Right ventricle myocardium inferior (tissue), 1 donor: Measurements from ENCODE around the gene THADA. TPM values are rescaled to one million over a fixed set of nuclear protein-coding genes. Genes with fewer than 3 reads are reported as not detected.
A peak's percentile ranks its signal among the peaks of the same experiment; 100 is the strongest.

ENCODE experiments used
- ATAC-seq: fragments of 200-7000 bp; cut with Tn5 transposase; one replicate; pipeline ENCODE4 v1.9.1; 2020; ENCODE audit warnings: mild to moderate bottlenecking, moderate library complexity
- DNase-seq: peaks from one replicate; pipeline ENCODE4 v3.0.0; 2021; ENCODE audit errors: missing footprints
- intact Hi-C: fragments of 100-400 bp; cut with DNase I; formaldehyde crosslinking; loops from one replicate; pipeline ENCODE4 v1.11.0; 2022
- total RNA-seq: library from RNA; stranded (reverse); fragmentation: NEBNext Ultra II Directional; extraction: Animal tissue kit (Norgen Biotek cat#: 25700); gene quantifications from one replicate; pipeline ENCODE4 v1.2.1, GENCODE V29; 2021
- donor health status: DM: no; HTN: yes; CAD: no; lungs with severe emphysema.

The THADA gene
- total RNA-seq, 1 donor from 2014 or later: 10.5 TPM

GRCh38 chr2:43520919-43521318 is 74.9 kb downstream of the THADA start:
- DNase-seq: no peak
- no peak for ATAC-seq
- intact Hi-C loops: no loop called here

- DNase-seq: no peak
- ATAC-seq: peak; percentile 42
- intact Hi-C loops: no loop called here
These were observed 76.1 kb downstream of the THADA start for GRCh38 chr2:43519643-43520221.

- ATAC-seq (no peak), DNase-seq (no peak)
- intact Hi-C loops: no loop called here
These were observed 77.1 kb downstream of the THADA start for GRCh38 chr2:43518718-43519117.

- no peak for DNase-seq
- ATAC-seq: peak; percentile 30
- intact Hi-C loops: no loop called here
These were observed 77.7 kb downstream of the THADA start for GRCh38 chr2:43518181-43518580.

- intact Hi-C loops: no loop called here
- ATAC-seq (peak; percentile 44), DNase-seq (no peak)
These were observed 79.9 kb downstream of the THADA start for GRCh38 chr2:43515807-43516497.

- ATAC-seq (no peak), DNase-seq (no peak)
- intact Hi-C loops: no loop called here
These were observed 80.6 kb downstream of the THADA start for GRCh38 chr2:43515248-43515647.

GRCh38 chr2:43513796-43514195 is 82.0 kb downstream of the THADA start:
- DNase-seq (no peak), ATAC-seq (no peak)
- intact Hi-C loops: no loop called here

GRCh38 chr2:43513216-43513615 is 82.6 kb downstream of the THADA start:
- DNase-seq: no peak
- intact Hi-C loops: no loop called here
- peak; percentile 34 for ATAC-seq

- intact Hi-C loops: no loop called here
- ATAC-seq: no peak
- no peak for DNase-seq
These were observed 84.6 kb downstream of the THADA start for GRCh38 chr2:43511199-43511598.

GRCh38 chr2:43509886-43510285 is 86.0 kb downstream of the THADA start:
- ATAC-seq: no peak
- intact Hi-C loops: no loop called here
- no peak for DNase-seq

GRCh38 chr2:43508209-43508608 is 87.6 kb downstream of the THADA start:
- ATAC-seq (no peak), DNase-seq (no peak)
- intact Hi-C loops: no loop called here

GRCh38 chr2:43507137-43507536 is 88.7 kb downstream of the THADA start:
- intact Hi-C loops: no loop called here
- DNase-seq: no peak
- no peak for ATAC-seq

- DNase-seq (no peak), ATAC-seq (no peak)
- intact Hi-C loops: no loop called here
These were observed 100.1 kb downstream of the THADA start for GRCh38 chr2:43495727-43496126.

GRCh38 chr2:43493954-43494353 is 101.9 kb downstream of the THADA start:
- no peak for DNase-seq
- intact Hi-C loops: no loop called here
- ATAC-seq: no peak

GRCh38 chr2:43491065-43491639 is 104.7 kb downstream of the THADA start:
- no peak for ATAC-seq
- intact Hi-C loops: no loop called here
- no peak for DNase-seq

GRCh38 chr2:43490252-43490786 is 105.5 kb downstream of the THADA start:
- ATAC-seq (no peak), DNase-seq (no peak)
- intact Hi-C loops: no loop called here

GRCh38 chr2:43488737-43489136 is 107.1 kb downstream of the THADA start:
- DNase-seq (no peak), ATAC-seq (no peak)
- intact Hi-C loops: loop anchor here (5.0 to 10.0 kb wide), 2 partner anchors 54 to 634 kb away; no protein-coding TSS in a partner anchor

- ATAC-seq: peak; percentile 61
- intact Hi-C loops: loop anchor here (5.0 to 10.0 kb wide), 2 partner anchors 56 to 632 kb away; no protein-coding TSS in a partner anchor
- no peak for DNase-seq
These were observed 109.2 kb downstream of the THADA start for GRCh38 chr2:43486603-43487002.

GRCh38 chr2:43484323-43484930 is 111.4 kb downstream of the THADA start:
- intact Hi-C loops: loop anchor here (2.0 to 10.0 kb wide), 8 partner anchors 137 to 630 kb away; no protein-coding TSS in a partner anchor
- no peak for DNase-seq
- ATAC-seq: peak; percentile 30
